GM21825 (cell line): ENCODE data around the gene L2HGDH.
"Not testable (repeated sequence)": the region's sequence is repeated elsewhere in the genome, so short reads cannot be mapped to it uniquely, and the experiment has no call there.

Experiments used
- ATAC-seq: cut with Tn5 transposase; IDR thresholded peaks from one replicate; pipeline ENCODE4 v1.9.1; 2021; ENCODE audit warnings: mild to moderate bottlenecking, moderate library complexity; ENCODE audit not compliant: unreplicated experiment

L2HGDH gene

DNA sequence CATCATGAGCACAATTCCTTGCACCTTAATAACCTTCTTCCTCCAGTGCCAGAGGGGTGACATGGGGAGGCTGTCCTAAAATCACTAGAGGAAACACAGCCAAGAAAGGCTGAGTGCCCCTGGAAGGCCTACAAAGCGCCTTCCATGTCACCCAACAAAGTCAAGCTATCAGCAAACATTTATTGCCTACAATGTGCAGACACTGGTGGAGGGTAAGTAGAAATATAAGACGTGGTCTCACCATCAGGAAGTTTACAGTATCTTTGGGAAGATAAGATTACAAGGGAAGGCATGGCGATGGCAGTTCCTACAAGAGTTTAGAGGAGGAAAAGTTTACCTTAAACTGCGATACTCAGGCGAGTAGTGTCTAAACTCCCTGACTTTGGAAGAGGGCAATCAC lies 28.0 kb upstream of the L2HGDH start:
- ATAC-seq: no peak

DNA sequence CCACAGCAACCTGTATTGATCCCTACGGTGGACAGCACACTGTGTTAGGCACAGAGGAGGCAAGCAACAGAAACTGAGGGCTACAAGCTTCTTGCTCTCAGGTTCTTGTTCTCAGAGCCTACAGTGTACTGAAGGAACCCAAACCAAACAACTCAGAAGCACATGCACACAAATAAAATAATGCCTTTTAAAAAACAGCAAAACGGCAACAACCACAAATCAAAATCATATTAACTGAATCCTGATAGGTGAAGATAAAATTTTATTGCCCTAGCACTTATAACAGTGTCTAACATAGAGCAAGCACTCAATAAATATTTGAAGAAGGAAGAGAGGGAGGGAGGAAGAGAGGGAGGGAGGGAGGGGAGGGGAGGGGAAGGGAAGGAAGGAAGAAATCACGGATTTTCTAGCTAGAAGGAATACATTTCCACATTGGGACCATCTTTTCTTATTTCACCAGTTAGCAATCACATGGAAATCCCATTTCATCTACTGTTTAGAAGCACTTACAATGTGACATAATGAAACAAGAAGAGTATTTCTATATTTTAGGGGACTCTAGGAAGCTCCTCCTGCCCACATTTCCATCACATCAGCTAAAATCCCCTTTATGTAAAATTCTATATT lies 27.3 kb upstream of the L2HGDH start:
- no peak for ATAC-seq

DNA sequence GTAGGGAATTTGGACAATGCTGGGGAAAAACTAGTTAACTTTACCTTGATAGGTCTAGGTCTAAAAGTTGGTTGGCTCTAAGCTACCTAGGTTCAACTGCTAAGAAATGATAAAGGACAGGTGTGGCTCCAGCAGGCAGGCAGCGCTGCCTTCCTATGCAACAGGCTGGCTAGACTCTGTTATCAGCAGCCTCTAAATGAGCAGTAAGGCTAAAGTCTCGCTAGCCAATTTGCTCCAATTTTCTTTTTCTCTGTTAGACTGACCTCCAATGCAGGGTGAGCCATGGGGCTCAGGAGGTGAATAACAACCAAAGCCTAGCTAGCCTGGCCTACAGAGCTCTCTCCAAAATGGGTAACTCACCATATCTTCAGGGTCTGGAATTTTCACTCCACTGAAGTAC lies 26.6 kb upstream of the L2HGDH start:
- no peak for ATAC-seq

DNA sequence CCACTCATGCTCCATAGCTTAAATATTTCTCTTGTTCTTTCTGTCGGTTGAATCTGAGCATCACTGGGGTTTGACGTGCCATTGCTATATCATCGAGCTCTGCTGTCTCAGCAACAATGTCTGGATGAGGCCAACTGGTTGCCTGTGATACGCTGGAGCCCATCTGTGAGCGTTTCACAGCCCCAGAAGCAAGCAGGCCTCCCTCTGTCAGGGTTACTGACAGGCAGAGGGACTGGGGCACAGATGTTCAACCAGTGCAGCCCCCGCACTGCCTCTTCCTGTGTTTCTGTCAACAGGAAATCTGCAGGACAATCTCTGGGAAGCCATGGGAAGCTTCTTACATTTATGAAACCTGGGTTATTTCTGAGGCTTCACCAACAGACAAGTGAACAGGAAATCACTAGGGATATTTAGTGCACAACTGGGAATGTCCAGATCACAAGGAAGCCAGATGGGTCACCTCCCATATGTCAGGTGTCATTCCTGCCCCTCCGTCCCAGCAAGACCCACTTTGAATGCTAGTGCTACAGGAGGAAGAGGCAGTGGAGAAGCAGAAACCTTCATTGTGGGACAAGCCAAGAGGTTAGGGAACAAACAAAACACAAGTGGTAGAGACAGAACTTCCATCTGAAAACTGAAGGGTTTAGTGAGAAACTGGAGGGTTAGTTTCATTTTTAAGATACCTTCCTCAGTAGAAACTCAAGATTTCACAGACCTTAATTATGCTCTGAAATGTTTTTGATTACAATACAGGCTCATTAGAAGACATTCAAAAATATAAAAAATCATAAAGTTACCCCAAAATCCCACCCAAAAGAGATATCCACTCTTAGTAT lies 24.2 kb upstream of the L2HGDH start:
- no peak for ATAC-seq

DNA sequence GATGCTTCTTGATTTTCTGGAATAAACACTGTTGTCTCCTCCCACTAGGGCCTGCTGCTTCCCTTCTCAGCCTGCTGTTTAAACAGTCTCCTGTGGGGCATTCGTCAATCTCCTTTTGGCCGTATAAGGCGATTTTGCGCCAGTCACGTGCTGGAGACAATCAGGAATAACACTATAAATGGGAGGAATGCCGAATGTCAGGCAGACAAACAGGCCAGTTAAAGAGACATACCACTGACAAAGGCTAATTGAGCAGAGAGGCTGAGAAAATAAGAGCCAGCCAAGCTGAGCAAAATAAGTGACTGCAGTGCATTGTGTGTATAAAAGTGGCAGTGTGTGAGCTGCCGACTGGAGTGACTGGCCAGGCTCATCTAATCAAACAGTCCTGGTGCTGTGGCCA lies 23.4 kb upstream of the L2HGDH start:
- ATAC-seq: no peak

DNA sequence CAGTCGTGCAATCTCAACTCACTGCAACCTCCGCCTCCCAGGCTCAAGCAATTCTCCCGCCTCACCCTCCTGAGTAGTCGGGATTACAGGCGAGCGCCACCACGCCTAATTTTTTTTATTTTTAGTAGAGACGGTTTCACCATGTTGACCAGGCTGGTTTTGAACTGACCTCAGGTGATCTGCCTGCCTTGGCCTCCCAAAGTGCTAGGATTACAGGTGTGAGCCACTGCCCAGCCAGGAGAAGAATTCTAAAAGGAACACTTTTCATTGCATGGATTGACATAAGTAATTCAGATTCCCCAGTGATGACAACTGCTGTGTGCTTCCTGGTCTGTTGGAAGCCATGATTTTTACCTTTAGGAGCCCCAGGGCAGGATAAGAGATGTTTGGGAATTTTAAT lies 22.2 kb upstream of the L2HGDH start:
- no peak for ATAC-seq

DNA sequence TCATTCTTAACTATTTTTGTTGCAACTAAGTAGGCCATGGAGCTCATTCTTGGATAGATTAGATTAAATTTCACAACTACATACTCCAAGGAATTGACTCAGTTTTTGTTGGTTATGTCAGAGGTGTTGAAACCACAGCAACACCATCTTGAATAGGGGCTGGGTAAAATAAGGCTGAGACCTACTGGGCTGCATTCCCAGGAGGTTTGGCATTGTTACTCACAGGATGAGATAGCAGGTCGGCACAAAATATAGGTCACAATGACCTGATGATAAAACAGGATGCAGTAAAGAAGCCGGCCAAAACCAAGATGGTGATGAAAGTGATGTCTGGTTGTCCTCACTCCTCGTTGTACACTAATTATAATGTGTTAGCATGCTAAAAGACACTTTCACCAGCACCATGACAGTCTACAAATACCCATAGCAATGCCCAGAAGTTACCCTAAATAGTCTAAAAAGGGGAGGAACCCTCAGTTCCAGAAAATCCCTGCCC lies 21.0 kb upstream of the L2HGDH start:
- ATAC-seq: no peak

DNA sequence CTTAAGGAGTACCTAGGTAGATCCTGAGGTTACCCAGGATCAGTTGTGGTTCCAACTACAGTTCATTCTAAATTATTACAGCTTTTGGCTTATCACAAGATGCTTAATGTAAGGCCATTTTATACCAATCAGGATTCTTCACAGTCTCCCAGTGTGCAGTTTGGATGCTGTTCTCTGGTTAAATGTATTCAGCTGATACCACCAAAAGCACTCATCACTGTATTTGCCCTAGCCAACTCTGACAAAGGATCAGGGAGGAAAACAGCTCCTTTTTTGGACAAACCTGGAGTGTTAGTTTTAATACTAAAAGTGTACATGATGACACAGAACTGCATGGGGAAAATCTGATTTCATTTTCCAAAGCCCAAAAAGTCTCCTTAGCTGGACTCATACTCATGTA lies 19.6 kb upstream of the L2HGDH start:
- no peak for ATAC-seq

DNA sequence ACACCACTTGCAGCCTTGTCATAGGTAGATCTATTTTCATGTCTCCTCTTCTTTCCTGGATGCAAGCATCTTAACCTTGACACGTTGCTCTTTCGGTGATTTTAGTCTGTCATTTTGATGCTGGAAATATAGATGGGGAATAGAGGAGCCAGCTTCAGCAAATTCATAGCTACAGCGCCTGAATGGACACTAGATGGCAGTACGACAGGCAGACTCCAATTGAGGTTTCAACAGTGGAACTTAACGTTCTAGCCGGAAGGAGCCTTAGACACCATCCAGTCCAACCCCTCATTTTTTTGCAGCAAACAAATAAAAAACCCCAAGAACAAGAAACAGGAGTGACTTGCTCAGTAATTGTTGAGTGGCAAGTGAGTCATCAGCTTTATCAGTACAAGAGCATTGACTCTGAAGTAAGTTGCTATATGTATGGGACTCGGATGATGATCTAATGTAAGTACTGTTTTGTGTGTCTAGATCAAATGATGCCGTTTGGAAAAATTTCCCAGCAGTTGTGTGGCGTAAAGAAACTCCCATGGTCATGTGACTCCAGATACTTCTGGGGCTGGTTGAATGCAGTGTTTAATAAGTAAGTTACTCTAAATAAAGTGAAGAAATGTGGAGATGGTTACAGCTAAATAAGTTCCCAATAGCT lies 9.1 kb upstream of the L2HGDH start:
- peak; percentile 87 for ATAC-seq

DNA sequence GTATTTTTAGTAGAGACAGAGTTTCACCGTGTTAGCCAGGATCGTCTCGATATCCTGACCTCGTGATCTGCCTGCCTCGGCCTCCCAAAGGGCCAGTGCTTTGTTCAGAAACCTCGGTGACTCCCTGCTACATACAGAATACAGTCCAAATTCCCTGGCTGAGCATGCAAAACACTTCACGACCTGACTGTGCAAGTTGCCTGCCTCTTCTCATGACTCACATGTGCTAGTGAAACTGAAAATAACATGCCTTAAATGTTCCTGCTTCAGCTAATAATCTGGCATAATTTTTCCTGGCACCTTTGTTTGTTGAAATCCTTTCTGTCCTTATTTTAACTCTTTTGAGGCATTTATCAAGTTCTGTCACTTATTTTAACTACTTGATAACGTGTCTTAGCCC lies 8.3 kb upstream of the L2HGDH start:
- ATAC-seq: peak; percentile 44

DNA sequence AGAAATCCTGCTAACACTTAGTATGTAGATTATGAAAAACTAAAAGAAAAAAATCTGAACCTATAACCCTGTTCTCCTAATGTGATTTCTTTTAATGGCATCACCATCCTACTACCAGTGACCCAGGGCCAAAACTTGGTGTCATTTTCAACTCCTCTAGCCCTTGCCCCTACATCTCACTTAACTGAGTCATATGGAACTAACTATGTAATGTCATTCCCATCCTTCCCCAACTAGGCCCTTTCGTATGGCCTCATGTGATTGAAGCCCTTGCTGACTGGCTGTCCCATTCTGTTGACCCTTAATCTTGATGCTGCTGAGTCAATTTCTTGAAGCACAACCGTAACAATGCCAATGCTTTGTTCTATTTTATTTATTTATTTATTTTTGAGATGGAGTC lies 7.7 kb upstream of the L2HGDH start:
- no peak for ATAC-seq

DNA sequence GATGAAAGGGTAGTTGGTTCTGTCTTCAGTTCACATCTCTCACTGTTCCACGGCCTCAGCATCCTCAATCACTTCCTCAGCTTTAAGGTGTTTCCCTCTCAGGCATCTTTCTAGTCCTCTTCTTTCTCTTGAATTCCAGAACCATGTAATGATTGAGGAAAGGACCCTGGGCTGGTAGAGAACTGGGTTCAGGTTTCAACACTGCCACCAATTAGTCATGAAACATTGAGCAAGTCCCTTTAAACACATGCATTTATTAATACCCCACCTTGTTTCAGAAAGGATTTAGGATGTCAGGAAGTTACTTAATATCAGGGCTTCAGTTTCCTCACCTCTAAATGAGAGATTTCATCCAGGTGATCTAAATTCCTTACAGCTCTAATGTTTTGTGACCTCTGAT lies 7.3 kb upstream of the L2HGDH start:
- no peak for ATAC-seq

DNA sequence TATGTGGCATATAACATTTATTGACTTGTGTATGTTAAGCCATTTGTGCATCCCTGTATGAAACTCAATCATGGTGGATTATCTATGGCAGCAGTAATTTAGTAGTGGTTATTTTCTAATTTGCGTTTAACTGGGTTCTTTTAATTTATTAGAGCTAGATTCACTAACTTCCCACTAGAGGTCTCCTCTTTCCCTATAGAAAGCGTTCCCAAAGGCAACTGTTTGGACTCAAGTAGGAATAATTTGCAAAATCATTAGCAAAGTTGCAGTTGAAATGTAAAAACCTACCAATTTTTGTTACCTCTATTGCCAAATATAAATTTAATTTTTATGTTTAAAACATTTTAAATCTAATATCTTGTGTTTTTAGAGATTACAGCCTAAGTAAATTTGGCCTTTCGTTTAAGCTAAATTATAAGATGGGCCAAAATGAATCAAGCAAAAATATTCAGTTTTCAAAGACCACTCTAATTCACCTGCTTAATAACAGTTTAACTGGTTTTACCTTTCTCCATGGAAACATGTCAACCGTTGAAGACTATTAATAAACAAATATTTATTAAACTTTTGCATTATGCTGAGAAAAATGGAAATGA lies 6.1 kb upstream of the L2HGDH start:
- no peak for ATAC-seq

DNA sequence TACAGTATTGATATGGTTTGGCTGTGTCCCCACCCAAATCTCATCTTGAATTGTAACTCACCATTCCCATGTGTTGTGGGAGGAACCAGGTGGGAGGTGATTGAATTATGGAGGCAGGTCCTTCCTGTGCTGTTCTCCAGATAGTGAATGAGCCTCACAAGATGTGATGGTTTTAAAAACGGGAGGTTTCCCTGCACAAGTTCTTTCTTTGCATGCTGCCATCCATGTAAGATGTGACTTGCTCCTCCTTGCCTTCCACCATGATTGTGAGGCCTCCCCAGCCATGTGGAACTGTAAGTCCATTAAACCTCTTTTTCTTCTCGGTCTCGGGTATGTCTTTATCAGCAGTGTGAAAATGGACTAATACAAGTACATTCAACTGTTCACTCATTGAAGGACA lies 2.1 kb upstream of the L2HGDH start:
- not testable (repeated sequence) for ATAC-seq

DNA sequence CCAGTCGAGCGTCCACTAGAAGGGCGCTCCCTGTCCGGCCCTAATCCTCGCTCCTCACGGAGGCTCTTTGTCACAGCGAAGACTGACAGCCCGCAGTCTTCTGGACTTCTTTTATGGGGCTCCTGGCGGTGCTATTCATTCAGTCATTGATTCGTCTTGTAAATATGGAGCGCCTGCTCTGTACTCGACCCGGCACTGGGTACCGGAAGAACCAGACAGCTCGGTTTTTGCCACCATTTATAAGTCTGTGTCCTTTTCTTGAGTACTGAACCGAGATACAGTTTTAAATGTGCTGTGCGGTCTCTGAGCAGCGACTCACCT lies 665 bp upstream of the L2HGDH start:
- ATAC-seq: peak; percentile 13

DNA sequence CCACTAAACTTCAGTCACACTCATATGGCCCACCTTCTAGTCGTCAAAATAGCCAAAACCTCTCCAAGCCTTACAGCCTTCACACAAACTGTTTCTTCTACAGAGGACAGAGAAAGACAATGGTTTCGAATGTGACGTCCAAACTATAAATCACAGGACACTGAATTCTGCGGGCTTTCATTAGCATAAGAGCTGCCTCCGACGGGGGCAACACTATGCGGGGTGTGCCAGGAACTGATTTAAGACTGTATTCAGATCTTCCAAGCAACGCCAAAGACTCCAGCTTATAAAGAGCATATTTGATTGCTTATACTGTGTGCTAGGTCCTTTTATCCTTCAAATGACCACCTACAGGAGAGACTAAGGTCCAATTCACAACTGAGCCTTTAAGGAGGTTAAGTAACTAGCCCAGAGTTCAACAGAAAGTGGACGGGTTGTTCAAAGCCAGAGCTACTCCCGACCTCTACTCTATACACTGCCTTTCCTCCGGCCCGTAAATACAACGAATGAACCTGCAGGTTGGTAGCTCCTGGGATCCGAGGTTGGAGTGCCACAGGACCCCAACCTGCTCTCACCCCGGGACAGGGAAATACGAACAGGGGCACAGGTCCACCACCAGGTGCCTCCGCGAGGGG lies 575 bp downstream of the L2HGDH start:
- ATAC-seq: no peak

DNA sequence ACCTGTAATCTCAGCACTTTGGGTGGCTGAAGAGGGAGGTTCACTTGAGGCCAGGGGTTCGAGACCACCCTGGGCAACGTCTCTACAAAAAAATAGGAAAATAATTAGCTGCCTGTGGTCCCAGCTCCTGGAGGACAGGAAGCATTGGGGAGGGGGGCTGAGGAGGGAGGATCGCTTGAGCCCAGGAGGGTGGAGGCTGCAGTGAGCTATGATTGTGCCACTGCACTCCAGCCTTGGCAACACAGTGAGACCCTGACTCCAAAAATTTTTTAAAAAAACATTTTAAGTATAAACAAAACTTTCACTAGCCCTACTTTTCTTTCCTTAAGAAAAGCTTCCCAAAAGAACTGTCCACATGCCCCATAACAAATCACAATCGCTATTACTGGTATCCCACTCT lies 1.6 kb downstream of the L2HGDH start:
- ATAC-seq: no peak

DNA sequence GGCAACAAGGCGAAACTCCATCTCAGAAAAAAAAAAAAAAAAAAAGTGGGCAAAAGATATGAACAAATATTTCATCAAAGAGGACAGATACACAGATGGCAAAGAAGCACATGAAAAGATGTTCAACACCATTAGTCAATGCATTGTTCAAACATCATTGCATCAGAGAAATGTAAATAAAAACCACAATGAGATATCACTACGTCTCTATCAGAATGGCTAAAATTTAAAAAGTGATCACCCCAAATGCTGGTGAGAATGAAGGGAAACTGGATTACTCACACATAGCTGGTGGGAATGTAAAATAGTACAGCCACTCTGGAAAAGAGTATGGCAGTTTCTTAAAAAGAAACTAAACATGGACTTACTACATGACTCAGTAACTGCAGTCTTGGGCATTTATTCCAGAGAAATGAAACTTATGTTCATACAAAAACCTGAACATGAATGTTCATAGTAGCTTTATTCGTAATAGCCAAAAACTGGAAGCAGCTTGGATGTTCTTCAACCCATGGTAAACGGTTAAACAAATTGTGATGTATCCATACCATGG lies 3.6 kb downstream of the L2HGDH start:
- no peak for ATAC-seq

DNA sequence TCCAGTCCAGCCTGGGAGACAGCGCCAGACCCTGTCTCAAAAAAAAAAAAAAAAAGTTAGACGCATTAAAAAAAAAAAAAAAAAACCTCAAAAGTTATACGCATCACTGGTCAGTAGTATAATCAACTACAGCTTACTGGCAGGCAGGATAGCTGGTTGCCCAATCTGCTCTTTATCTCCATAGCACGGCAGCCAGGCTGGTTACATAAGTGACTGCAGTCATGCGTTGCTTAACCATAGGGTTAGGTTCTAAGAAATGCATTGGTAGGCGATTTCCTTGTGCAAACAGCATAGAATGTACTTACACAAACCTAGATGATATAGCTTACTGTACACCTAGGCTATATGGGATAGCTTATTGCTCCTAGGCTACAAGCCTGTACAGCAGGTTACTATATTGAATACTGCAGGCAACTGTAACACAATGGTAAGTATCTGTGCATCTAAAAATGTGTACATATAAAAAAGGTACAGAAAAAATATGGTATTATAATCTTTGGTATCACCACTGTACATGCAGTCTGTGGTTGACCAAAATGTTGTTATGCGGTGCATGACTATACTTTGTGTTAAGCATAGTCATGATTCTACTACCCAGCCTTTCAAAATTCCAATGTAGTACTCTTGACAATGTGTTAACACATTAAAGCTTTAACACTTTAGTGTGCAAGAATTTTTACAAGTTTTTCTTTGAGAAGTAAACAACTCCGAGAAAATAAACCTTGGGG lies 8.1 kb downstream of the L2HGDH start:
- ATAC-seq: no peak

DNA sequence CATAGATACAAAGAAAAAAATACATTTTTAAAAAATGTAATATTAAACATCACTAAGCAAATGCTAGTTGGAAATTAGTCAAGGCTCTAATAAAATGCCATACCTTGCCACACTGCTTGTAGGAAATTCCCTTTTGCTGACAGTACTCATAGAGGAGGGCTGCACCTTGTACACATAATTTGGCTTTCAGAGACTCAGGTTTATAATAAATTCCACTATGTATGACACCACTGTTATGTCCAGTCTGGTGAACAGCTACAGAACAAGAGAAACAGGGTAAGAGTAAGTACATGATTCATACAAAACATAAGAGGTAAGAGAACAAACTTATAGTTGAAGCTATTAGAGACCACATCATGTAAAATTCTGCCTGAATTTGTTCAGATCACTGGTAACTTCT lies 10.1 kb downstream of the L2HGDH start:
- no peak for ATAC-seq
